ENCODE data around the gene RNF38. TPM values are rescaled to one million over a fixed set of nuclear protein-coding genes. Genes with fewer than 3 reads are reported as not detected.
A peak's percentile ranks its signal among the peaks of the same experiment; 100 is the strongest.

RNF38 gene
- total RNA-seq, 2 experiments from 2014 or later, result 9.0 to 25.5 TPM

- no peak for DNase-seq (ENCODE audit: low spot score)
- CTCF ChIA-PET (ENCODE audit: unreplicated experiment), result no interaction called here
- no peaks in the 10 kb centered on the region for H3K9me2 ChIP-seq (ENCODE audit: insufficient read depth, low read length)
- intact Hi-C loops (cut with micrococcal nuclease; ENCODE audit: unreplicated experiment), result loop anchor here (1.0 kb wide), 1 partner anchor 12 kb away; no protein-coding TSS in a partner anchor
- H2AFZ ChIP-seq (ENCODE audit: low read length), result no peak overlapping the region
- H3K79me2 ChIP-seq (ENCODE audit: insufficient read depth, low read depth, low read length), result no peaks in the 10 kb centered on the region
- POLR2A ChIA-PET, result interaction anchor here (0.9 kb wide), 1 partner anchor 10 kb away, joined by 3 read pairs; no protein-coding TSS in a partner anchor
- no peaks in the 10 kb centered on the region for H3K4me1 ChIP-seq (ENCODE audit: insufficient read depth, low read length, poor library complexity, severe bottlenecking)
- peaks cover 4% of the 10 kb centered on the region; the same call in 1 of the 2 replicates for H4K20me1 ChIP-seq (ENCODE audit: insufficient read depth, low read length)
- TF ChIP-seq EZH2phosphoT487 (IDR thresholded peaks at IDR 0.05; ENCODE audit: borderline replicate concordance, low read depth, low read length) (no peak), CTCF (conservative IDR thresholded peaks at IDR 0.05; ENCODE audit: low read length) (peak; percentile 38; the same call in 1 of the 2 replicates)
- no peak overlapping the region for H3K4me3 ChIP-seq (ENCODE audit: low read depth, low read length, poor library complexity, severe bottlenecking)
- no peak overlapping the region for H3K27ac ChIP-seq (ENCODE audit: low read depth, low read length, poor library complexity, severe bottlenecking)
- peaks cover 4% of the 10 kb centered on the region; the same call in 1 of the 2 replicates for H3K36me3 ChIP-seq (ENCODE audit: insufficient read depth, low read length)
- H3K9me3 ChIP-seq (ENCODE audit: low read length), result no peaks in the 10 kb centered on the region
- no TSS peak for BruUV-seq (replicated peaks)
- no peak overlapping the region for H3K4me2 ChIP-seq (ENCODE audit: low read length)
These were observed 31.0 kb upstream of the RNF38 start for GRCh38 chr9:36431078-36431477.

DNA sequence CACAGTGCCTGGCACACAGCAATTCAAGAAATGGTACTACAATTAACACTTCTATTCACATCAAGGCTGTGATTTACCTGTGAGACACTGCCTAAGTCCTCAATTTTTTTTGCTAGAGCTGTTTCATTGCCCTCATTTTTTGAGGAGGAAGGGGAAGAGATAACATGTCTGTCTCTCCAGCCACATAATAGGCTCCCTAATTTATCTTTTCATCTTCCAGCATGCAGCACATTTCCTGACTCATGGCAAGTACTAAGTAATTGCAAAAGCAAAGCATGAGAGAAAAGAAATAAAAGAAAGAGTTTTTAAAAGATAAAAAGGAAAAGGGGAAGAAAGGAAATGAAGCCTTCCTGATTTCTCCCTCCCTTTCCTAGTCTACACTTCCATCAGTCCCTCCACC, 26.9 kb upstream of the RNF38 start:
- ChIA-PET POLR2A (interaction anchor here (0.6 kb wide), 1 partner anchor 12 kb away, joined by 4 read pairs; no protein-coding TSS in a partner anchor), CTCF (ENCODE audit: unreplicated experiment) (no interaction called here)

More for the DNA sequence above, 26.9 kb upstream of the RNF38 start:
- no peak for TF ChIP-seq CTCF (conservative IDR thresholded peaks at IDR 0.05; ENCODE audit: low read length)
- no peak for TF ChIP-seq EZH2phosphoT487 (IDR thresholded peaks at IDR 0.05; ENCODE audit: borderline replicate concordance, low read depth, low read length)
- peaks cover 4% of the 10 kb centered on the region; the same call in 1 of the 2 replicates for H3K36me3 ChIP-seq (ENCODE audit: insufficient read depth, low read length)
- peaks cover 4% of the 10 kb centered on the region; the same call in 1 of the 2 replicates for H4K20me1 ChIP-seq (ENCODE audit: insufficient read depth, low read length)
- H3K79me2 ChIP-seq (ENCODE audit: insufficient read depth, low read depth, low read length), result no peaks in the 10 kb centered on the region
- intact Hi-C loops (cut with micrococcal nuclease; ENCODE audit: unreplicated experiment), result no loop called here
- no peak for DNase-seq (ENCODE audit: low spot score)
- no peaks in the 10 kb centered on the region for H3K9me3 ChIP-seq (ENCODE audit: low read length)
- no peak overlapping the region for H2AFZ ChIP-seq (ENCODE audit: low read length)
- no peak overlapping the region for H3K4me2 ChIP-seq (ENCODE audit: low read length)
- H3K27ac ChIP-seq (ENCODE audit: low read depth, low read length, poor library complexity, severe bottlenecking), result no peak overlapping the region
- no peaks in the 10 kb centered on the region for H3K9me2 ChIP-seq (ENCODE audit: insufficient read depth, low read length)
- BruUV-seq (replicated peaks), result no TSS peak
- no peaks in the 10 kb centered on the region for H3K4me1 ChIP-seq (ENCODE audit: insufficient read depth, low read length, poor library complexity, severe bottlenecking)
- no peak overlapping the region for H3K4me3 ChIP-seq (ENCODE audit: low read depth, low read length, poor library complexity, severe bottlenecking)
